ENCODE data around the gene PAFAH2.

The PAFAH2 gene

DNA sequence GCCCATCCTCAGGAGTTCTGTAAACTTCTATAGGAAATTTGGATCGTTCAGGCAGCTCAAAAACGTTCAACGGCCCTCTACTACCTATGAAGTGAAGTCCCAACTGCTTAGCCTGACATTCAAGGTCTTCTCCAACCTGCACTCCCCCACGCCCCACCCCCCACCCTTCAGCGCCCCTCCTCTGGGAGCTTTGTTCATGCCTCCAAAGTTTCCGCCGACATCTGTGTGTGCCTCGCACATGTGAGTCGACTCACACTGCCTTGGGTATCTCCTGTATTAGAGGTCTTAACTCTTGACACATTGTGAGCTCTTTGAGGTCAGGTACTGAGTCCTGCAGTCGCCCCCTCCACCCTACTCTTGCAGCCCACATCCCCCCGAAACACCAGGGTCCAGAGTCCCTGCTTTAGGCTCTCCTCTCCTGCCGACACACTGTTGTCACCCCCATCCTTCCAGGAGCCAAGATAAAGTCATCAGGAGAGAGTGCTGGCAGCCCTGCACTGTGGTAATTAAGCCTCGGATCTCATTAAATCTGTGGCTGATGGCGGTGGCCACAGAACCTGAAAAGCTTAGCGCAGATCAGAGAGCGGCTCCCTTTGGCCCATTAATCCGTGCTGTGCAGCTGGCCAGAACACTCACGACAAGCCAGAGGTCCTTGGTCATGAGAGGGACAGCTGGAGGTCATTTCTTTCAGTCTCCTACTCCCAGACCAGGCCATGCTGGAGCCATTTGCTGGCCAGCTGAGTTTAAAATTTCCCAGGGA lies 1.4 kb upstream of the PAFAH2 start:
- H3K4me3 ChIP-seq (ENCODE audit: low read length): no peak overlapping the region
- no peak for DNase-seq (ENCODE audit: low read depth)
- TF ChIP-seq, protein P1, sequence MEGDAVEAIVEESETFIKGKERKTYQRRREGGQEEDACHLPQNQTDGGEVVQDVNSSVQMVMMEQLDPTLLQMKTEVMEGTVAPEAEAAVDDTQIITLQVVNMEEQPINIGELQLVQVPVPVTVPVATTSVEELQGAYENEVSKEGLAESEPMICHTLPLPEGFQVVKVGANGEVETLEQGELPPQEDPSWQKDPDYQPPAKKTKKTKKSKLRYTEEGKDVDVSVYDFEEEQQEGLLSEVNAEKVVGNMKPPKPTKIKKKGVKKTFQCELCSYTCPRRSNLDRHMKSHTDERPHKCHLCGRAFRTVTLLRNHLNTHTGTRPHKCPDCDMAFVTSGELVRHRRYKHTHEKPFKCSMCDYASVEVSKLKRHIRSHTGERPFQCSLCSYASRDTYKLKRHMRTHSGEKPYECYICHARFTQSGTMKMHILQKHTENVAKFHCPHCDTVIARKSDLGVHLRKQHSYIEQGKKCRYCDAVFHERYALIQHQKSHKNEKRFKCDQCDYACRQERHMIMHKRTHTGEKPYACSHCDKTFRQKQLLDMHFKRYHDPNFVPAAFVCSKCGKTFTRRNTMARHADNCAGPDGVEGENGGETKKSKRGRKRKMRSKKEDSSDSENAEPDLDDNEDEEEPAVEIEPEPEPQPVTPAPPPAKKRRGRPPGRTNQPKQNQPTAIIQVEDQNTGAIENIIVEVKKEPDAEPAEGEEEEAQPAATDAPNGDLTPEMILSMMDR (conservative IDR thresholded peaks at IDR 0.05; ENCODE audit: low read depth, low read length): no peak

DNA sequence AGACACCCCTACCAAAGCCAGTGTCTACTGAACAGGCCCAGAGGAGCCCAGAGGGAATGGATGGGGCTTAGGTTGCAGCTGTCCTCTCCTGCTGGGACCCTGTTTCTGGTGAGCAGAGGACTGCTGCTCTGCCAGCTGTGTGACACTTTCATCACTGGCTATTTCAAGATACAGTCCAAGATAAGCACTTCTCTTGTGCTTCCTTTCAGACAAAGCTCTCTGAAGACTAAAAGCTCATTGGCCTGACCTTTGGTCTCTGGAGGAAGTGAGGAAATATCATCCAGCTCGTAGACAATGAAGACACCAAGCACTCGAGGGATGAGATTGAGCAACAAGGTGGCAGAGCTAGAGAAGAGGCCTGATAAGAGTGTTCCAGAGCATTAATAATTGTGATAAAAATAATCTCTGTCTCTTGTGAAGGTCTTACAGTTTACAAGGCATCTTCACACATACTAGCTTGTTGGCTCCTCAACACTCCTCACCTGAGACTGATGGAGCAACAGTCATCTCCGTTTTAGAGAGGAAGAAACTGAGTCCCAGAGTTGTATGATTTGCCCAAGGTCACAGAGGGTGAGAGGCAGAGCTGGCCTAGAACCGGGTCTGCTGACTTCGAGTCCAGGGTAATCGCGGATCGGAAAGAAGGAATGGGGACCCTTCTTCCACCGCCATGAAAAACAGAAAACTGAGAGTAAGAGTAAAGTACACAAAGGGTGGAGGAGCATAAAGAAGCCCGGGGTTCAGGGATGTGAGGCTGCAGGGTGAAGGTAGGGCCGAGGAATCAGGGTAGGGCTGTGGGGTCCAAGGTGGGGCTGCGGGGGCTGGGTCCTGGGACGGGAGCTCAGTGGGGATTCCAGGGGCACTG lies 666 bp downstream of the PAFAH2 start:
- TF ChIP-seq, protein P1 (conservative IDR thresholded peaks at IDR 0.05; ENCODE audit: low read depth, low read length): no peak
- H3K4me3 ChIP-seq (ENCODE audit: low read length): peak overlapping the region; percentile 86
- DNase-seq (ENCODE audit: low read depth): no peak

DNA sequence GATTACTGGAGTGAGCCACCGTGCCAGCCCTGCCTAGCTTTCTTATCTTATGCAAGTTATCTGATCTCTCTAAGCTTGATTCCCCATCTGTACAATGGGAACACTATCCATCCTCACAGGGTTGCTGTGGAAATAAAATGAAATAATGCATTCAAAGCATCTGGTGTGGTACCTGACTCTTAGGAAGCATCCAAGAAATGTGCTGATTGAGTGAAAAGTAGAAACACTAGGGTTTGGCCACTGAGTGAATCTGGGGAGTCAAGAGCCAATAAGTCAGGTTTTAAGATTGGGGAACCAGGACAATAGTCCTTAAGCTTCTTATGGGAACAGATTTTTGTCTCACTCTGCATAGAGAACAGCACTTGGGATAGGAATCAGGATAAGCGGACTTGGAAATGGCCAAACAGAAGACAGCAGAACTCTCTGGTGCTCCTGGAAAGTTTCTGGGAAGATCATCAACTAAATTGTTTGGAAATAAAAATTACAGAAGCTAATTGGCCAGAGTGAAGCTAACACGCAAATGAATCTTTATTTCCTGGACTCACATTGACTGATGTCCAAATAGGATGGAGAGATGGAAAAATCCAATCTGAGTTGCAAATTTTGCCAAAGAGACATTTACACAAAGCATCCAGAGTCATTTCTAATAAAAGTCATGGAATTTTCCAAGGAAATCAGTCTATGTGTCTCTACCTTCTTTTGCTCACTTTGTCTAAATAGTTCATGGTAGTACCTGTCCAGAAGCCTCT lies 3.3 kb downstream of the PAFAH2 start:
- H3K4me3 ChIP-seq (ENCODE audit: low read length): no peak overlapping the region
- DNase-seq (ENCODE audit: low read depth): no peak
- TF ChIP-seq, protein P1 (conservative IDR thresholded peaks at IDR 0.05; ENCODE audit: low read depth, low read length): no peak

DNA sequence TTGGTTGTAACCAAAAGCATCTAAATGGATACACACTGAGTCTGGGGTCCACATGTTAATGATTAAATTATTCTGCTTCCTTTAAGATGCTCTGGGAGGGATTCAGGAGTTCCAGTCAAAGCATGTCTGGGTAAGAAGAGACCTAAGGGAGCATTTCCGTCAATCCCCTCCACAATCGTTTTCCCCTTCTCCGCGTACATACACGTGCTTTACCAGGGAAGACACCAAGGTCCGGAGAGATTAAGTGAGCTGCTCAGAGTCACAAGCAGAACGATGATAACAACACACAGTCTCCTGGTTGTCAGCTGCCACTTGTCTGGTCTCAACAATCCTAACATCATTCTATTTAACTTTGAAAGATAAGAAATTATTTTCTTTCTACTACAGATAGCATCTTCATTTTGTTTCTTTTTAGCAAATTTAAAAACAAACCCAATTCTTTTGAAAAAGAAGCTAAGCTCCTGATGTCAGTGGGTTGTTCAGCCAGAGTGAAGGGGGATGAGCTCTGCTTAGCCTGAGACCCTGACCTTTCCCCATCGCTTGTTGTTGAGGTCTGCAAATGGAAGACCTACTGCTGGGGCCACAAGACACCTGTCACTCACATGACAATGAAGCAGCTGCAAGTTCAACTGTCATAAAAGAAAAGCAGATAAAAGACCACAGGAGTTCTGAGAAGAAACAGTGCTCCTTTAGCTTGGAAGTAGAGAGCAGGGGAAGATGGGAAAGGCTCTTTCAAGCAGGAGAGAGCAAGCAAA lies 4.5 kb downstream of the PAFAH2 start:
- no peak overlapping the region for H3K4me3 ChIP-seq (ENCODE audit: low read length)
- no peak for DNase-seq (ENCODE audit: low read depth)
- TF ChIP-seq, protein P1 (conservative IDR thresholded peaks at IDR 0.05; ENCODE audit: low read depth, low read length): no peak

DNA sequence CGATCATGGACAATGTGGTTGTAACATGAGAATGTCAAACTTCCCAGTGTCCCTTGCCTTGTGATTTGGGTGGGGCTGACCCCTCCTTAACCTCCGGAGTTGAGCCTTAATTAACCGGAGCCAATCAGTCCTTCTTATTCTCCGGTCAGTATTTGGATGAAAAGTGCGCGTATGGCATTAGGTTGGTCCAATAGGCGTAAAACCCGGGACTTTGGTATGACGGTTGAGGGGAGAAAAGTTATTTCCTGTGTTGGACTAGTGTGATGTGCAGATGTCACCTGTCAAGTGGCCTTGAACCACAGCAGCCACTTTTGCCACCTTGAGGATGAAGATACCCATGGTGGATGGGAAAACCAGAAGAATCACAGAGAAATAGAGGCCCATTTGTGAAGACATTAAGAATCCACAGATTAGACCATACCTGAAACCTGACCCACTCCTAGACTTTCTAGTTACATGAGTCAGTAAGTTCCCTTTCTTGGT lies 5.1 kb downstream of the PAFAH2 start:
- TF ChIP-seq, protein P1 (conservative IDR thresholded peaks at IDR 0.05; ENCODE audit: low read depth, low read length): no peak
- no peak for DNase-seq (ENCODE audit: low read depth)
- H3K4me3 ChIP-seq (ENCODE audit: low read length): no peak overlapping the region

DNA sequence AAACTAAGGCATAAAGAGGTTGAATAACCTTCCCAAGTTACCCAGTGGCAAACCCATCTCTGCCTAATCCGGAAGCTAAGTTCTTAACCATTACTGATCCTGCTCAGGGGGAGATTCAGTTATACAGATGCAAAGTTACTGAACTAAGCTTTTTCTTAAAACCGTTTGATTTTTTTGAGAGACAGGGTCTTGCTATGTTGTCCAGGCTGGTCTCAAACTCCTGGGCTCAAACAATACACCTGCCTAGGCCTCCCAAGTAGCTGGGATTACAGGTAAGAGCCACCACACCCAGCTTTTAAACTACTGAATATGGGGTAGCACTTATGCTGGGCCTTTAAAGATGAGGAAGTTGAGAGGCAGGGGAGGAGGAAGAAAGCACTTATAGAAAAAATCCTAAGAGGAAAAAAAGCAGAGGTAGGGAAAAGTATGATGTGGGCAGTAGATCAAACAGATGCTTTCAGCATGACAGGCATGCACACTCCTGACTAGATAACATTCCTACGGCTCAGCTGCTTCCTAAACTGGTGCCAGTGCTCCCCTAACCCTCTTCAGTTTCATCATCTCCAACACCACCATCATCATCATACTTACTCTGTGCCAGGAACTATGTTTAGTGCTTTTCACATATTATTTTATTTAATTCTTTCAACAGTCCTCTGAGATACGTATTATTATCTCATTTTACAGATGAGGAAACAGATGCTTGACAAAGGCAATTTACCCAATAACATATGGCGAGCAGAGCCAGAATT lies 5.8 kb downstream of the PAFAH2 start:
- TF ChIP-seq, protein P1 (conservative IDR thresholded peaks at IDR 0.05; ENCODE audit: low read depth, low read length): no peak
- no peak for DNase-seq (ENCODE audit: low read depth)

More for the DNA sequence above, 5.8 kb downstream of the PAFAH2 start:
- no peak overlapping the region for H3K4me3 ChIP-seq (ENCODE audit: low read length)
